ENCODE data around the gene CPED1.
"Not testable (repeated sequence)": the region's sequence is repeated elsewhere in the genome, so short reads cannot be mapped to it uniquely, and the experiment has no call there.

CPED1 gene

DNA sequence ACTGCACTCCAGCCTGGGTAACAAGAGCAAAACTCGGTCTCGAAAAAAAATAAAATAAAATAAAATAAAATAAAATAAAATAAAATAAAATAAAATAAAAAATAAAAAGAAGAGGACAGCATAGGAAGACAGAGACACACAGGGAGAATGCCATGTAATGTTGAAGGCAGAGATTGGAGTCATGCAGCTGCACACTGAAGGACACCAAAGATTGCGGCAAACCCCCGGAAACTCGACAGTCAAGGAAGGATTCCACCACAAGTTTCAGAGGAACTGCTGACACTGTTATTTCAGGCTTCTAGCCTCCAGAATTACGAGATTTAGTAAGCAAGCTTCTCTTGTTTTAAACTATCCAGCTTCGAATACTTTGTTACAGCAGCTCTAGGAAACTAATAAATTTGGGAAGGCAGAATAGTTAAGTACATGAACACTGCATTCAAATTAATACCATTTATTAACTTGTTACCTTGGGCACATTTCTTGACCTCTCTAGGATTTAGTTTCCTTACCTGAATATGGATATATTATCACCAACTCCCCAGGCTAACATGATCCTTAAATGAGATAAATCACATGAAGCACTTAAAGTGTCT, 9.5 kb downstream of the CPED1 start:
- DNase-seq = no peak

- DNase-seq = no peak
These were observed 10.0 kb downstream of the CPED1 start for GRCh38 chr7:120998520-120998919.

- DNase-seq = no peak
These were observed 10.6 kb downstream of the CPED1 start for GRCh38 chr7:120998996-120999565.

DNA sequence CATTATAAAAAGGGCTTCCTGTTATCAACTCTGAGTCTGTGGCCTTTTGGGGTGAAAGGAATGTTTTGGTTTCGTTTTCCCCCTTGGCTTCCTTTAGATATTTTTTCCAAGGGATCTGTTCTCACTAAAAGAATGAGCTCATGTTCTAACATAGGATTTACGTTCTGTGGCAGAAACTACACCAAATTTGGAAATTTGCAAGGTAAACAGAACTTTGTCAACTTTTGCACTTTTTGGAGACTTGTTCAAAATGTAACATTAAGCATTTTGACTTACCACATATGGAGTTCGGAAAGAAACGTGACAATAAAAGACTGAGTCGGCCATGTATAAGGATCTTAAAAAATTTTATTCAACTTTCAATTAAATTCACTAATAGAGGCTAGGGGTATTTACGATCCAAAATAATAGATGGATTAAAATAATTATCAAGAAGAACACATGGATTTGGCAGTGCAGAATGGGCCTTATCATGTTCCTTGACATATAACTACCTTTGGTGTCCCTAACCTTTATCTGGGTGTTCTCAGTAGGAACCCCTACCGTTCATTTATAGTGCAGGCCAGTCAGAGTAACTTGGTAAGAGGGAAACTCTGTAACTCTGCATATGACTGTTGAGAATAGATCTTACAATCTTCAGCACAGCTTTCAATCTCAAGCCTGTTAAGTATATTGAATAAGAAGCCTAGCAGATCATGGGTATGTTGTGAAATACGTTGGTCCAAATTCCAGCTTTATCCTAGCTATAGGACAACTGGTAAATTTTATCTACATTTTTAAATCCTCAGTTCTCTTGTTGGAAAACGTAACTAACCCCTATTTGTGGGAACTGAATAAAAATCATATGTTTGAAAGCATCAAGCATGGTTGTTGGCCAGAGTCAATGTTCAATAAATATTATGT, 11.8 kb downstream of the CPED1 start:
- peak in 1 of 2 donors; percentile 63 for DNase-seq

DNA sequence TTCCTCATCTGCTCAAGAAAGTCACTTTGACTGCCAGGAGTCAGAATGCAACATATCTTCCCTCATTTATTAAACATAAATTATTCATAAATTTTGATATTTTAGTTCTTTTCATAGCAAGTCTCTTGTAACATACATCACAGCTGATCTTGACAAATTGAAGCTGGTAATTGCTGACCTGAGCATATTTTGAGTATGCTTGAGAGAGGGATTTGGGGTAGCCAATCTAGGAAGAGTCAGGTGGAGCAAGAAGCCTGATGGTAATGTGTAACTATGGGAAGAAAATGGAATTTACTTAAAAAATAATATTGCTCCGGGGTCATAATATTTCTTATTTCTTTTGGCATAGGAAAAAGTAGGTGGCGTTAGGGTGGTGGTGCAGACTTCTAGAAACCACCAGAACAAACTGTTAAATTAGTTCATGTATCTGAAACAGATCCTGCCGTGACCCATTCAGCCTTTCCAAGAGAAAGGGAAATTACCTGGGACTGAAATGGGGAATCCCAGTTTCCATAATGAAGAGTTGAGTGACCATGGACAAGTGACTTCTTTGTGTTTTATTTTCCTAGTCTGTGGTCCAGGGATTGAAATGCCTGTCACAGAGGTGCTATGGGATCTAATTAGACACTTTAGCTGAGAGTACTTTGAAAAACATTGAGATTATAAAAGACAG, 12.9 kb downstream of the CPED1 start:
- DNase-seq = no peak

GRCh38 chr7:121002048-121002756, 13.7 kb downstream of the CPED1 start:
- no peak for DNase-seq

GRCh38 chr7:121002757-121003200, 14.3 kb downstream of the CPED1 start:
- no peak for DNase-seq

GRCh38 chr7:121003986-121004685, 15.6 kb downstream of the CPED1 start:
- DNase-seq = no peak

DNA sequence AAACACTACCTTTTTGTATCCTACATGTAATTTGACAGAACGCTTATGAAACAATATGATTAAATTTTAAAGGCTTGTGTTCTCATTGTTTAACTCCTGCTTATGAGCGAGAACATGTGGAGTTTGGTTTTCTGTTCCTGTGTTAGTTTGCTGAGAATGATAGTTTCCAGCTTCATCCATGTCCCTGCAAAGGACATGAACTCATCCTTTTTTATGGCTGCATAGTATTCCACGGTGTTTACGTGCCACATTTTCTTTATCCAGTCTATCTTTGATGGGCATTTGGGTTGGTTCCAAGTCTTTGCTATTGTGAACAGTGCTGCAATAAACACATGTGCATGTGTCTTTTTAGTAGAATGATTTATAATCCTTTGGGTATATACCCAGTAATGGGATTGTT, 16.5 kb downstream of the CPED1 start:
- DNase-seq = not testable (repeated sequence)

DNA sequence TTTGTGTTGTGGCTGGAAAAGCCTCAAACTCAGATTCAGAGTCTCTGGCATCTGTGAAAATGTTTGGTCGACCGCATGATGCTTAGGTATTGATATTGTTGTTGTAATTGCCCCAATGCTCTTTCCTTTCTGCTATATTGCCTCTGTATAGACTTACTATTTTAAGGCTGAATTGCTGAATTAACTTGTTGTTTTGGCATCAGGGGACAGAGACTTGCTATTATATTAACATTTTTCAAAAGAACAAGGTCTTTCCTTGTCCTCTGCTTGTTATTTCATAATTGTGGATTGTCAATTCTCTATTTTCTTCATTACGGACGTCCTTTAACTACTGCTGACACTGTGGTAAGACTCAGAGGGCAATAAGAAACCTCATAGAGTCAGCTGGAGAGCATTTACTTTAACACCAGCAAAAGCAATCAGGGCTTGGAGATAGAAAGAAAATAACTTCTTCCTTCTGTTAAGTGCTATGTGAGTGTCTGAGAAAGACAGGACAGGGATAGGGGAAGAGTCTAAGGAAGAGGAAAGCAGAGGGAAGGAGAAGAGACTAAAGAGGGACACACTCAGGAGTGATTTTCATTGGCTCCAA, 17.6 kb downstream of the CPED1 start:
- no peak for DNase-seq

- DNase-seq = no peak
These were observed 18.3 kb downstream of the CPED1 start for GRCh38 chr7:121006711-121007315.

- DNase-seq = no peak
These were observed 20.3 kb downstream of the CPED1 start for GRCh38 chr7:121008816-121009215.

- no peak for DNase-seq
These were observed 22.9 kb downstream of the CPED1 start for GRCh38 chr7:121011401-121011800.

- no peak for DNase-seq
These were observed 23.8 kb downstream of the CPED1 start for GRCh38 chr7:121012170-121012874.

GRCh38 chr7:121012919-121013318, 24.4 kb downstream of the CPED1 start:
- no peak for DNase-seq

GRCh38 chr7:121015560-121015959, 27.0 kb downstream of the CPED1 start:
- DNase-seq = no peak

- DNase-seq = no peak
These were observed 28.5 kb downstream of the CPED1 start for GRCh38 chr7:121016966-121017365.

- no peak for DNase-seq
These were observed 29.1 kb downstream of the CPED1 start for GRCh38 chr7:121017586-121017985.

GRCh38 chr7:121019018-121019417, 30.5 kb downstream of the CPED1 start:
- no peak for DNase-seq

GRCh38 chr7:121020249-121020988, 31.9 kb downstream of the CPED1 start:
- DNase-seq = peak in 1 of 2 donors; percentile 31
